NCI-H2081 (cell line): ENCODE results near the gene ACOT7.

Source experiments
- DNase-seq, 2 experiments: peaks; one replicate each; lab custom pipeline; 2025; lab: John Stamatoyannopoulos, UW

The ACOT7 gene

GRCh38 chr1:6285336-6285735, 108.2 kb downstream of the ACOT7 start:
- no peak for DNase-seq

GRCh38 chr1:6282577-6283270, 110.8 kb downstream of the ACOT7 start:
- no peak for DNase-seq

GRCh38 chr1:6281511-6282402, 111.8 kb downstream of the ACOT7 start:
- no peak for DNase-seq

GRCh38 chr1:6280761-6281451, 112.7 kb downstream of the ACOT7 start:
- no peak for DNase-seq

DNA sequence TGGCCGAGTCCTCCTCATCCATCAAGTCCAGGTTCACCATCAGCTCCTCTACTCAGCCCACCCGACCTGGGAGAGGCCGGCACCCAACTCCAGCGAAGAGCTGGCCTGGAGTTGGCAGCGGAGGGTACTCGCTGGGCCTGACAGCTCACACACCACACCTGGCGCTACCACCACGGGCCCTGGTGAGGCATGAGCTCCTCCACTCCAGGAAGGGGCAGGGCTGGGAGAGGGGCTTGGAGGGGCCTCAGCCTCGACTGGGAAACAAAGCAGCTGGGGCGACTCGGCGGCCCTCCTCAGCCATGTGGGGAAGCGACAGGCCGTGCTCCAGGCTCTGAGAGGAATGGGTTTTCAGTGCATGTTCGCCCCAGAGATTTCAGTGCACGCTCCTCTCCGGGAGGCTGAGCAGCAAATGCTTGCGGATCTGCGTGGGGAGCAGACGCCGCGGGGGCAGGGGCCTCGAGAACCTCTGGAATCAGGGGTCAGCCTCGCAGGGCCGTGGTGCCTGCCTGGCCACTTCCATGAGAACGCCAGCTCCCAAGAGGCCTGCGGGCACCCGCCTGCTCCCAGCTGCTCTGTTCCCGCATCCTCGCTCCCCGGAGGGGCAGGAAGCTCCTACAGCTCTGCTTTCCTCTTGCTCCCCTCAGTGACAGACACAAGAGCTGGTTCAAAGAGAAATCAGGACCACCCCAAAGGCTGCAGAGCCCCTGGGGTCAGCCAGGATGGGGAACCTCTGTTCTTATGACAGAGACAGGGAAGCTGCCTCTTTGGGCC, 113.8 kb downstream of the ACOT7 start:
- DNase-seq, result no peak

DNA sequence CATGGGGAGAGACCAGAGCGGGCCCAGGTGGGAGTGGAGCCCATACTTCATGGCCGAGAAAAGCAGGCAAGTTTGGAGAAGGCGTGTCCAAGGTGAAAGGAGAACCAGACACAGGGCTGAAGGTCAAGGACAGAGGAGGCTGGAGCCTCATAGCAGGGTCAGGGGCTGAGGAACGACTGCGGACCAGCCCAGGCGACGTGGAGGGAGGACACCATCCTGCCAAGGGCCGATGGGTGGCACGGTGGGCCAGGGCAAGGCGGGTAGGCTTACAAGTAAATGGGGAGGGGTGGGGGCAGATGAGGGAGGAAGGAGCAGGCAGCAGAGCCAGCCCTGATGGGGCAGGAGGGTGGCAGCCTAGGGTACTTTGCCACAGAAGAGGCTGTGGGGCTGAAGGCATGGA, 114.5 kb downstream of the ACOT7 start:
- DNase-seq, result no peak

DNA sequence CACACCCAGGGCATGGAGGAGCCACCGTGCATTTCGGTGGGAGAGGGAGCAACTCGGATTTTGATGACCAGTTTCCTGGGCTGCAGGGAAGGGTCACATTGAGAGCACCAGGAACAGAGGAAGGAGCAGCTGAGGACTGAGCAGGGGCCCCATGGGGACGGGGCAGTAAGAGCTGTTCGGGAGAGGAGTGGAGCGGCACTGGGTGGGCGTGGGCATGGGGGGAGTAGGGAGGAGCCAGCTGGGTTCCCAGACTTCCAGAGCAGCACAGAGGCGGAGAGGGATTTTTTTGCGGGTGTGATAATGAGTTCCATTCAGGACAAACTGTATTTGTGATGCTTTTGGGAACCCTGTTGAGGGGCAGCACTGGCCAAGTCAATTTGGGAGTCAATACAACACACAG, 115.3 kb downstream of the ACOT7 start:
- DNase-seq, result no peak

DNA sequence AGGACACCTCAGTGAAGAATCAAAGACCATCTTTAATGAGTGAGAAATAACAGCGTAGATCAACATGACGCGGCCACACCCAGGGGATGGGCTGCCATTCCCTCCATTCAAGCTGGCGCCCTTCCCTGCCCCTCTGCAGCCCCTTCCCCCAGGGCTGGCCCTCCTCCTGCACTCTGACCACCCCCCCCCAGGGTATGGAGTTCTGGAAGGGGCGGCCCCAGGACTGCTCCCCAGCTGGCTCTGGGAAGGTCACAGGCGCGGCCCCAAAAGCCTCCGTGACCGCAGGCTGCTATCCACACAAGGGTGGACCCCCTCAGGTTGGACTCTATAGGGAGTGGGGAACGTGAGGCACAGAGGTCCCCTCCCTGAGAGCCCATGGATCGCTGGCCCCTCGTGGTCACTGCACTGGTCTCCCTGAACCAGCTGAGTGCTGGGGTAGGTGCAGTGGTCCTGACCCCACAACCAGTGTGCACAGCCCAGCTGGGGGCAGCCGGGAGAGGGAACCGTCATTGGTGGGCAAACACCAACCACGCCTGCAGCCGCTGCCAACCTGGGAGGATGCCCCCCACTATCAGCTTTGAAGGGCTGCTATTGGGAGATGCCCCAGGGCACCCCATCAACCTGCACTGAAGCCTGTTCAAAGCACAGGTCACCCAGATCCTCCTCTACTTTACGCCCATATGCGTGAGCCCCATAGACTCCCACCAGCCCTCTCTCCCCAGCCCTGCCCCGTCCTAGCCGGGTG, 116.6 kb downstream of the ACOT7 start:
- DNase-seq, result no peak

- no peak for DNase-seq
Observed at GRCh38 chr1:6275826-6276782, 117.5 kb downstream of the ACOT7 start.

GRCh38 chr1:6274622-6275139, 118.9 kb downstream of the ACOT7 start:
- no peak for DNase-seq

DNA sequence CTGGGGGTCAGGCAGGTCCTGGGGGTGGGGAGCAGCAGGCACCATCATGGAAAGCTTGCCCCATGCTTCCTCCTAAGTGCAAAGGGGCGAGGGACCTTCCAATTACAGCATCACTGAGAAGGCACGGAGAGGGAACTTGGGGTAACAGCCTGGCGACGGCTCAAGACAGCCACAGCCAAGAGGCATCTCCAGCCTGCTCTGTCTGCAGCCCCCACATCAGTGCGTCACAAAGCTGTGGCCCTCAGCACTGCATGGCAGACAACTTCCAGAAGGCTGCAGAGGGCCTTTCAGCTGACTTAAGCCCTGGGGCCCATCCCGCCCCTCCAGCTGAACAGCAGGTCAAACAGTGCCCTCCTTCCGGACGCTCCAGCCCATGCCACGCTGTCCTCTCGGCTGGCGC, 119.5 kb downstream of the ACOT7 start:
- DNase-seq, result no peak

- peak in 1 of 2 experiments; percentile 10 for DNase-seq
Observed at GRCh38 chr1:6273380-6273891, 120.1 kb downstream of the ACOT7 start.

DNA sequence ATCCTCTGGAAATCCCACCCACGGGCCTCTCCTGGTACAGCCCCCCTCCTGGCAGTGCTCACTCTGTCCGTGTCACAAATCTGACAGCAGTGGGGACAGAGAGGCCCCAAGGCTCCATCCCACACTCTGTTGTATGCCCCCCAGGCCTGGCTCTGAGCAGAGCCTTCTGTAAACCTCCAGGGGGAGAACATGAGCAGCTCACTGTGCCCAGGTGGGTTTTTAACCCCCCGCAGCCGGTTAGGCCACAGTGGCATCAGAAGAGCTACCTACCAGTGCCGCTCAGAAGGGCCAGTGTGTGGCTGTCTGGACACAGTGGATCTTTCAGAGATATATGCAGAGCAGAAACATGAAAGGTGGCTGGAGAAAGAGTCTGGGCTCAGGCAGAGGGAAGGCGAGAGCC, 120.7 kb downstream of the ACOT7 start:
- no peak for DNase-seq

GRCh38 chr1:6272452-6272851, 121.1 kb downstream of the ACOT7 start:
- DNase-seq, result no peak

GRCh38 chr1:6271554-6271953, 122.0 kb downstream of the ACOT7 start:
- DNase-seq, result peak in 1 of 2 experiments; percentile 64

DNA sequence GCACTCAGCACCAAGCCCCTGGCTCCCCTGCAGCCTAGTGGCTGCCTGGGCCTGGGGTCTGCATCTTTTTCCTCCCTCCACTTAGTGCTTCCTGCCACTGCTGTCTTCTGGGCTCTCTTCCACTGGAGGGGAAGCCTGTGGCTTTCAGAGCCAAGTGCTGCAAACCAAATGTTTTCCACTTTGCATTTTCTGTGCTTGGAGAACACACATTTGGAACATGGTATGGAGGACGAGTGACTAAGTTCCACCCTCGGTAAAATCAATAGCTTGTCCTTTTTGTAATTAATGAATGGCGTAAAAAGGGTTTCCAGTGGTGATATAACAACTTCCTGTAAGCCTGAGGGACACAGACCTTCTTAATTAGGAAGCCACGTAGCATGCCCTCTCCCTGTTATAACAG, 122.6 kb downstream of the ACOT7 start:
- no peak for DNase-seq

- peak; percentile 40 to 59 for DNase-seq
Observed at GRCh38 chr1:6270401-6270800, 123.2 kb downstream of the ACOT7 start.

DNA sequence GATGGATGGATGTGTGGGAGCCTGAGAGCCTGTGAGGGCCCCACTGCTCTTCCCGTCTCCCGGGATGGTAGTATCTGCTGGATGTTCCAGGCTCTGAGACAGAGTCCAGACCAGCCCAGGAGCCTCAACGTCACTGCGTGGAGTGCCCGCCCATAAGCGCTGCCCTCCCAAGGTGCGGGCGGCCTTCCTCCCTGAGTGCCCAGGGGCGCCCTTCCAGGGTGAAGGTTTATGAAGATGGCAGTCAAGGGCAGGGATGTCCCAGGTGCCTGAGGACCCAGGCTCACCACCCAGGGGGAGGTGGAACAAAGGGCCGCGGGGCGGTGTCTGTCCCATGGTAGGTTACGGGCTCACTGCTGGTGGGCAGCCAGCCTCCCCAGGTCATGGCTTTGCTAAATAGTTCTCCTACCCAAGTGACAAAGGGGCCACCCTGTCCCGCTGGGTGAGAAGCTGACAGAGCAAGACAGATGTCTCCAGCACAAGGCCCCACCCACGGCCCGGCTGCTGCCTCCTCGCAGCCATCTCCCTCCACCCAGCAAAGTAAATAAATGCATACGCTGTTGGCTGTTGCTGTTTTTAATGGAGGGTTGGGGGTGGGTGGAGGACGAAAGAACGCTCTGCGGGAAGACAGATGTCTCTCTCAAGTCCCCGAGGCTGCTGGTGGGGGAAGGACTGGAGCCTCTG, 123.7 kb downstream of the ACOT7 start:
- peak; percentile 46 to 64 for DNase-seq

- no peak for DNase-seq
Observed at GRCh38 chr1:6269296-6269695, 124.3 kb downstream of the ACOT7 start.
